SK-N-SH (cell line): ENCODE results near the gene ANKS1B. TPM values are rescaled to one million over a fixed set of nuclear protein-coding genes. Genes with fewer than 3 reads are reported as not detected.
"Not testable (repeated sequence)": the region's sequence is repeated elsewhere in the genome, so short reads cannot be mapped to it uniquely, and the experiment has no call there.

Experiments
- CTCF ChIA-PET: fragments of 300-600, 350-600 bp; formaldehyde crosslinking; extraction: SDS; loops from one replicate; lab custom pipeline; 2021; lab: Yijun Ruan, JAX
- POLR2A ChIA-PET: fragments of 350-600 bp; sonication (Branson Sonifier 250); formaldehyde crosslinking; extraction: SDS; loops from one replicate; lab custom pipeline; 2020; ENCODE audit warnings: antibody characterized with exemption, inconsistent platforms; lab: Yijun Ruan, JAX
- DNase-seq: peaks from one replicate; pipeline ENCODE4 v3.0.0; 2012
- H2AFZ ChIP-seq: fragments of 200-600 bp; sonication (generic); 2 replicates; pipeline ENCODE4 v1.8.1; 2016; ENCODE audit warnings: antibody characterized with exemption, mild to moderate bottlenecking, low read depth
- H3F3A ChIP-seq: fragments of 200-600 bp; sonication (generic); replicated peaks from 2 replicates; pipeline ENCODE3; 2016; ENCODE audit warnings: antibody characterized with exemption, mild to moderate bottlenecking; ENCODE audit not compliant: insufficient read depth
- H3K27ac ChIP-seq, 2 experiments: fragments of 200-500 bp in 1 of 2; fragments of 200-600 bp in 1 of 2; sonication (Bioruptor generic) in 1 of 2; sonication (generic), shearing (Covaris generic) in 1 of 2; 2 replicates each; pipeline versions ENCODE4 v1.5.1 to v1.6.1; 2014 to 2016; ENCODE audit warnings: low read depth in 2 of 2, inconsistent platforms in 1 of 2, low read length in 1 of 2, mild to moderate bottlenecking in 1 of 2, mixed read lengths in 1 of 2
- H3K27me3 ChIP-seq: fragments of 200-600 bp; sonication (generic), shearing (Covaris generic); 2 replicates; pipeline ENCODE4 v1.6.1; 2016; ENCODE audit warnings: mixed run types; ENCODE audit not compliant: insufficient read depth
- H3K36me3 ChIP-seq, 2 experiments: fragments of 200-500 bp in 1 of 2; fragments of 200-600 bp in 1 of 2; sonication (Bioruptor generic) in 1 of 2; sonication (generic) in 1 of 2; replicated peaks in 1 of 2; 2 replicates each; pipeline versions ENCODE3 to v1.5.1; 2014 to 2016; ENCODE audit warnings: low read length in 1 of 2, mild to moderate bottlenecking in 1 of 2; ENCODE audit not compliant: insufficient read depth in 2 of 2, control insufficient read depth in 1 of 2
- H3K4me1 ChIP-seq, 2 experiments: fragments of 200-500 bp in 1 of 2; fragments of 200-600 bp in 1 of 2; sonication (Bioruptor generic) in 1 of 2; sonication (generic), shearing (Covaris generic) in 1 of 2; 2 replicates each; pipeline versions ENCODE4 v1.5.1 to v1.6.1; 2014 to 2016; ENCODE audit warnings: low read depth in 1 of 2, low read length in 1 of 2, mixed run types in 1 of 2; ENCODE audit not compliant: insufficient read depth in 2 of 2, control insufficient read depth in 1 of 2
- H3K4me2 ChIP-seq: fragments of 200-600 bp; sonication (generic), shearing (Covaris generic); 2 replicates; pipeline ENCODE4 v1.6.1; 2017; ENCODE audit warnings: mixed run types
- H3K4me3 ChIP-seq, 2 experiments: fragments of 200-500 bp in 1 of 2; fragments of 200-600 bp in 1 of 2; sonication (Bioruptor generic) in 1 of 2; sonication (generic), shearing (Covaris generic) in 1 of 2; 2 replicates each; pipeline versions ENCODE4 v1.5.1 to v1.8.1; 2014 to 2016; ENCODE audit warnings: low read depth in 2 of 2, inconsistent platforms in 1 of 2, low read length in 1 of 2, mild to moderate bottlenecking in 1 of 2, mixed read lengths in 1 of 2, moderate library complexity in 1 of 2
- H3K79me2 ChIP-seq: fragments of 200-600 bp; sonication (generic); 2 replicates; pipeline ENCODE4 v1.8.1; 2017; ENCODE audit warnings: mild to moderate bottlenecking; ENCODE audit not compliant: insufficient read depth
- H3K9ac ChIP-seq: fragments of 200-600 bp; sonication (generic); 2 replicates; pipeline ENCODE4 v1.6.1; 2017; ENCODE audit warnings: mixed run types
- H3K9me2 ChIP-seq: fragments of 200-600 bp; sonication (generic); 2 replicates; pipeline ENCODE4 v1.6.1; 2017; ENCODE audit warnings: mixed run types
- H3K9me3 ChIP-seq: fragments of 200-600 bp; sonication (generic); 2 replicates; pipeline ENCODE4 v1.6.1; 2017; ENCODE audit warnings: mixed run types, mild to moderate bottlenecking, moderate library complexity
- H4K20me1 ChIP-seq: fragments of 200-600 bp; sonication (generic); 2 replicates; pipeline ENCODE4 v1.6.1; 2017; ENCODE audit warnings: mild to moderate bottlenecking, mixed run types; ENCODE audit not compliant: insufficient read depth
- CHD2 ChIP-seq: fragments of 150-350 bp; IDR thresholded peaks from 2 replicates; pipeline ENCODE4 v1.6.1; 2018; ENCODE audit warnings: low read length; ENCODE audit not compliant: partially characterized antibody
- CTCF ChIP-seq: fragments of 200-600 bp; sonication (generic); IDR thresholded peaks from 2 replicates; pipeline ENCODE4 v1.6.1; 2017; ENCODE audit warnings: antibody characterized with exemption, mild to moderate bottlenecking, moderate library complexity
- FOSL2 ChIP-seq: IDR thresholded peaks from 2 replicates; pipeline ENCODE4 v1.4.0; 2012; ENCODE audit warnings: low read depth, mild to moderate bottlenecking, moderate library complexity, borderline replicate concordance
- MAX ChIP-seq: IDR thresholded peaks from 2 replicates; pipeline ENCODE4 v1.4.0; 2012; ENCODE audit warnings: low read depth
- USF2 ChIP-seq: fragments of 150-350 bp; IDR thresholded peaks from 2 replicates; pipeline ENCODE4 v1.6.1; 2017; ENCODE audit warnings: antibody characterized with exemption, low read length, low read depth, borderline replicate concordance
- ZBTB33 ChIP-seq: IDR thresholded peaks from 2 replicates; pipeline ENCODE4 v1.4.0; 2012; ENCODE audit warnings: low read depth, borderline replicate concordance
- WGBS: methylation state at CpG from one replicate; pipeline ENCODE4 v1.1.6; 2017; ENCODE audit warnings: low lambda C conversion rate; 5-methylcytosine and 5-hydroxymethylcytosine counted together
- polyA plus RNA-seq, 3 experiments: library from polyadenylated mRNA; depleted of rRNA; stranded (reverse); fragments of >200 nt; gene quantifications; 2 replicates each; pipeline ENCODE4 v1.2.3, GENCODE V29; 2012

ANKS1B gene
- polyA plus RNA-seq, 1 of the 3 experiments (the other 2 are of a cell fraction) = 1.8 TPM

GRCh38 chr12:100017056-100017455 is 32.3 kb upstream of the ANKS1B start (continued):
- TF ChIP-seq CTCF (no peak), ZBTB33 (no peak), FOSL2 (no peak), MAX (no peak), CHD2 (no peak), USF2 (no peak)
- TF ChIP-seq, all 33 proteins: peak for 0

- H3K4me2 ChIP-seq, H4K20me1 ChIP-seq, POLR2A ChIA-PET, H3K9me3 ChIP-seq, H3K9ac ChIP-seq, H3K79me2 ChIP-seq, H3K9me2 ChIP-seq, H3K4me1 ChIP-seq, CTCF ChIA-PET, H3F3A ChIP-seq, H3K4me3 ChIP-seq, H3K36me3 ChIP-seq, DNase-seq, H3K27me3 ChIP-seq, H3K27ac ChIP-seq, H2AFZ ChIP-seq: not testable (repeated sequence)
- WGBS = 94% methylated on average over 4 of the region's 4 CpGs
Measured at GRCh38 chr12:100016304-100016703, 31.6 kb upstream of the ANKS1B start.

- H3K9me2 ChIP-seq, H3K36me3 ChIP-seq, H3K27ac ChIP-seq, H3K9me3 ChIP-seq, H3K9ac ChIP-seq, CTCF ChIA-PET, H3K79me2 ChIP-seq, POLR2A ChIA-PET, H3K4me3 ChIP-seq, H2AFZ ChIP-seq, H3K27me3 ChIP-seq, H3F3A ChIP-seq, H3K4me2 ChIP-seq, H3K4me1 ChIP-seq, H4K20me1 ChIP-seq, DNase-seq: not testable (repeated sequence)
- WGBS = 92% methylated on average over 9 of the region's 9 CpGs
Measured at GRCh38 chr12:100005846-100006245, 21.1 kb upstream of the ANKS1B start.
